GM13976 (cell line): ENCODE data around the gene TACR1.
A peak's percentile ranks its signal among the peaks of the same experiment; 100 is the strongest.

Experiments used
- DNase-seq: peaks from one replicate; pipeline ENCODE4 v3.0.0; 2012; ENCODE audit warnings: low spot score
- in situ Hi-C: fragments of 300-500 bp; cut with MboI; formaldehyde crosslinking; loops from one replicate; pipeline ENCODE4 v1.12.0; 2022; ENCODE audit warnings: low sequenced_read_pairs, mixed read lengths, inconsistent platforms; ENCODE audit not compliant: unreplicated experiment
- TF ChIP-seq, protein P1 (sequence below): IDR thresholded peaks from 2 replicates; pipeline ENCODE4 v1.5.1; 2012; ENCODE audit warnings: borderline replicate concordance, mild to moderate bottlenecking; ENCODE audit not compliant: insufficient read depth; ENCODE audit errors: extremely low read depth, missing control alignments, control extremely low read depth

Gene TACR1

DNA sequence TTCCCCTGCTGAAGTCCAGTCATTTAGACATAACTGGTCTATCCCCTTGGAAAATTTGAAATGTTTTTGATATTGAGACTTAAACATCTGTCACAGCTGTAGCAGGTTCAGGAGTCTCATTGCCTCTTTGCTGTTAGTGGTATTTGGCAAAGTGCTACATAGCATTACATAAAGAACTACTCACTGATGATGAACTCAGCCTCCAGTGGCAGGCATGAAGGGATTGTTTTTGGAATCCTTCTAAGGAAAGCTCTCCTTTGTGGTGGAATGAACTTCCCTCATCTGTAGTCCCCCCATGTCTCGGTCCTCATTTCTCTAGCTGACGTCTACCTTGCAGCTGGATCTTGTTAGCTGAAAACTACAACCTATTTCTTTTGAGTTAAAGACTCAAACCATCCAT is 111.6 kb downstream of the TACR1 start:
- DNase-seq, result no peak
- in situ Hi-C loops, result no loop called here
- TF ChIP-seq, protein P1, sequence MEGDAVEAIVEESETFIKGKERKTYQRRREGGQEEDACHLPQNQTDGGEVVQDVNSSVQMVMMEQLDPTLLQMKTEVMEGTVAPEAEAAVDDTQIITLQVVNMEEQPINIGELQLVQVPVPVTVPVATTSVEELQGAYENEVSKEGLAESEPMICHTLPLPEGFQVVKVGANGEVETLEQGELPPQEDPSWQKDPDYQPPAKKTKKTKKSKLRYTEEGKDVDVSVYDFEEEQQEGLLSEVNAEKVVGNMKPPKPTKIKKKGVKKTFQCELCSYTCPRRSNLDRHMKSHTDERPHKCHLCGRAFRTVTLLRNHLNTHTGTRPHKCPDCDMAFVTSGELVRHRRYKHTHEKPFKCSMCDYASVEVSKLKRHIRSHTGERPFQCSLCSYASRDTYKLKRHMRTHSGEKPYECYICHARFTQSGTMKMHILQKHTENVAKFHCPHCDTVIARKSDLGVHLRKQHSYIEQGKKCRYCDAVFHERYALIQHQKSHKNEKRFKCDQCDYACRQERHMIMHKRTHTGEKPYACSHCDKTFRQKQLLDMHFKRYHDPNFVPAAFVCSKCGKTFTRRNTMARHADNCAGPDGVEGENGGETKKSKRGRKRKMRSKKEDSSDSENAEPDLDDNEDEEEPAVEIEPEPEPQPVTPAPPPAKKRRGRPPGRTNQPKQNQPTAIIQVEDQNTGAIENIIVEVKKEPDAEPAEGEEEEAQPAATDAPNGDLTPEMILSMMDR, result no peak

DNA sequence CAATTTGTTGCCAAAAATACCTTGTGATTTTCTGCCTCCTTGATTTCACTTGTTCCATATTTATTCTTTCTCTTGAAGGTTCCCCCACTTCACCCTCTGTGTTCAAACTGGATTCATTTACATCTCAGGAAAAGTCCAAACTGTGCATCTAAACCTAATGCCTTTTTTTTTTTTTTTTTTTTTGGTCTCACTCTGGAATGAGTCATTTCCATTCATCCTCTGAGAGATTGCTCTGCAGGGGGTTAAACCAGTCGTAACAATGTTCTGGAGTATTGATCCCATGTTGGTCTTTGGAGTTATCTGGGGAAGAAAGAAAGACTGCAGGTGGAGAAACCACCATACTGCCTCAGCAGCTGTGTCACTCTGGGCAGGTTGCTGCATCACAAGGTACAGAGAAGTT is 119.7 kb downstream of the TACR1 start:
- TF ChIP-seq, protein P1, result no peak
- DNase-seq, result no peak
- in situ Hi-C loops, result no loop called here

DNA sequence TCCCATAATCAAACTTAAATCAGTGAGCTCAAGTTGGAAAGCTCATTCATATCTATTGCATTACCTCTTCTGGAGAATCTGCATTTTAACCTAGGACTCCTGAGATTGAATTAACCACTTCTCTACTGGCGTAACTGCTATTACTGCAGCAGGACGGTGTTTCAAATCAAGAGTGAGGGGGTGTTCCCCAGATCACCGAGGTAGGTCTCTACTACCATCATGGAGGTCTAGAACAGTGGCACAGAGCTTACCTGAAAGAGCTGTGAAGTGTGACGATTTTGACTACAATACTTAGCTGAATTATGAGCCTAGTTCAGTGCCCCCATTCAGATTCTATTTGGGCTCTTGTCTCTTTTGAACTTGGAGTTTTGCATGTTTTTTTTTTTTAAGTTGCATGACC is 121.4 kb downstream of the TACR1 start:
- in situ Hi-C loops, result no loop called here
- TF ChIP-seq, protein P1, result no peak
- DNase-seq, result peak; percentile 27

DNA sequence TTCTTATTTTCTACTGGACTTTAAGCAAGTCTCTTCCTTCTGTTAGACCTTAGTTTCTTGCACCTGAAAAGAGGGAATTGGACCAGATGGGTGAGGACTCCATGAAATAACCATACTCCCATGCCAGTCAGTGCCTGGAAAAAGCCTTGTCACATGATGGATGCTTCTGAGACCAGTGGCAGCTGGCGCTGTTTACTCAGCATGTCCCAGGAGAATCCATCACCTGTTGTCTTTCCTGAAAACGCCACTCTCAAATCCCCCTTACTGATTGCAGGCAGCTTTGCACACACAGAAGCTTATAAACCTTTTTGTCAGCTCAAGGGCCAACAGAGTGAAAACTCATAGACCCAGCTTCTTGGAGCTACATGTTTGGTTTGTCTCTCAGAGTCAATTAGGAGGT is 123.2 kb downstream of the TACR1 start:
- no peak for DNase-seq
- TF ChIP-seq, protein P1, result no peak
- in situ Hi-C loops, result no loop called here

DNA sequence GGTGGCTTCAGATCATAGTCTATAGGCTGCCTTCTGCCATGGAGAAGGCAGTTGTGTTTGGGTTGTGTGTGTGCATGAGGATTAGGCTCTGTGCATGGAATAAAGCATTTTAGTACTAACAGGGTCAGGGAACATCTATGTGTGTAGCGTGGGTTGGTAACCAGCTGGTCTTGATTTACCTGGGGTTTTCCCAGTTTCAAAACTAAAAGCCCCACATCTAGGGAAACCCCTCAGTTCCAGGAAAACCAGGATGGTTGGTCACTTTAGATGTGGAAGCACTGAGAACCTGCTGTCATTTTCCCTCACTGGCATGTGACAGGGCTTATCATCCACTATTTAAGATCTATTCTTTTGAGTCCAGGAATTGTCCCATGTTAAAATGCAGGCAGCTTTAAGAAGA is 124.6 kb downstream of the TACR1 start:
- TF ChIP-seq, protein P1, result no peak
- no peak for DNase-seq
- in situ Hi-C loops, result loop anchor here (25.0 kb wide), 1 partner anchor 388 kb away; no protein-coding TSS in a partner anchor

DNA sequence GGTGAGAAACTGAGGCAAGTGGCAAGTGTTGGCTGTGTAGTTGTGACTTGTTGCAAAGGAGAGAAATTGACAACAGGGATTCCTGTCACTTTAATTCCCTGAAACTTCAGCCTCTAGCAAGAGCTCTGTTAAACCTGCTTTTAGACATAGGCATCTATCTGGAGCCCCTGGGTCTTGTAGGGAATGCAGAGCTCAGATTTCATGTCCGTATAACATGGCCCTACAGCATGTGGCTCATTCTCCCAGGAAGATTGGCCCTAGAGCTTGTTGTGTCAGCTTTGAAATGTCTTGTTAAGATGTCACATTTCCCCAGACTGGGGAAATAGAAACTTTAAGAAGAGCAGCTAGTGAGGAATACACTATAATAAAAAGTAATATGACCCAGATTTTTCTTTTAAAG is 125.1 kb downstream of the TACR1 start:
- TF ChIP-seq, protein P1, result no peak

DNA sequence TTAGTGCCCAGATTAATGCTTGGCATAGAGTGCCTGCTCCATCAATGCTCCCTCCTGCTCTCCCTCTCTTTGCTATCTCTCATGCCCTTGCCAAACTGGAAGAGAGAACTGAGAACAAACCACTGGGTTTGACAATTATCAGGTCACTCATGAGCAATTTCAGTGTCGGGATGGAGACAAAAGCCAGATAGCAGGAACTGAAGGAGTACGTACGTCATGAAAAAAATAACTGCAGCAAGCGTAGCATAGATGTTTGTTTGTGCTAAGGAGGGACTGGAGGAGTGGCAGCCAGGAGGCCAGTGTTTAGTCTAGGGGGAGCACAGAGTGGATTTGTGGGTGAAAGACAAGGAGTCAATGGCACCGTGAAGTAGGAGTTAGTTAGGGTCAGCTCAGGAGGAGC is 127.6 kb downstream of the TACR1 start:
- TF ChIP-seq, protein P1, result no peak
- in situ Hi-C loops, result loop anchor here (25.0 kb wide), 1 partner anchor 391 kb away; no protein-coding TSS in a partner anchor
- no peak for DNase-seq

More for the DNA sequence above, 125.1 kb downstream of the TACR1 start:
- in situ Hi-C loops, result loop anchor here (25.0 kb wide), 1 partner anchor 388 kb away; no protein-coding TSS in a partner anchor
- no peak for DNase-seq
